Fibroblast of lung (primary cell): ENCODE results near the gene DLX2. TPM values are rescaled to one million over a fixed set of nuclear protein-coding genes. Genes with fewer than 3 reads are reported as not detected.
"Not testable (repeated sequence)": the region's sequence is repeated elsewhere in the genome, so short reads cannot be mapped to it uniquely, and the experiment has no call there.

Source experiments
- DNase-seq, 2 donors: peaks; one replicate each; pipeline versions ENCODE4 v3.0.0 to v3.0.0-alpha.2; 2010; ENCODE audit warnings: low read depth in 2 of 2
- H2AFZ ChIP-seq: 2 replicates; pipeline ENCODE4 v1.5.1; 2012; ENCODE audit warnings: low read length, control low read depth, inconsistent platforms
- H3K27ac ChIP-seq: 2 replicates; pipeline ENCODE4 v1.5.1; 2011; ENCODE audit warnings: low read length, control low read depth; ENCODE audit not compliant: insufficient read depth
- H3K27me3 ChIP-seq: 2 replicates; pipeline ENCODE4 v1.5.1; 2011; ENCODE audit warnings: mild to moderate bottlenecking, low read length; ENCODE audit not compliant: control insufficient read depth, insufficient read depth
- H3K36me3 ChIP-seq: 2 replicates; pipeline ENCODE4 v1.5.1; 2011; ENCODE audit warnings: low read length; ENCODE audit not compliant: control insufficient read depth, insufficient read depth
- H3K4me1 ChIP-seq: 2 replicates; pipeline ENCODE4 v1.5.1; 2011; ENCODE audit warnings: low read length; ENCODE audit not compliant: control insufficient read depth, insufficient read depth; ENCODE audit errors: extremely low read depth
- H3K4me2 ChIP-seq: 2 replicates; pipeline ENCODE4 v1.5.1; 2011; ENCODE audit warnings: low read length, control low read depth; ENCODE audit not compliant: insufficient read depth; ENCODE audit errors: extremely low read depth
- H3K4me3 ChIP-seq, 4 experiments: fragments of 200-600 bp in 1 of 4; sonication (generic) in 1 of 4; replicated peaks in 1 of 4; 2 replicates each; pipeline ENCODE4 v1.5.1; 2011 to 2016; ENCODE audit warnings: low read length in 4 of 4, low read depth in 3 of 4, mild to moderate bottlenecking in 3 of 4, control low read depth in 2 of 4, inconsistent platforms in 1 of 4, mixed read lengths in 1 of 4; ENCODE audit not compliant: insufficient read depth in 1 of 4; ENCODE audit errors: control extremely low read depth in 1 of 4
- H3K79me2 ChIP-seq: 2 replicates; pipeline ENCODE4 v1.5.1; 2012; ENCODE audit warnings: mild to moderate bottlenecking, low read length, inconsistent platforms; ENCODE audit not compliant: control insufficient read depth, insufficient read depth
- H3K9ac ChIP-seq: 2 replicates; pipeline ENCODE4 v1.5.1; 2011; ENCODE audit warnings: mild to moderate bottlenecking, low read length, control low read depth; ENCODE audit not compliant: insufficient read depth
- H3K9me3 ChIP-seq: 2 replicates; pipeline ENCODE4 v1.5.1; 2012; ENCODE audit warnings: low read depth, low read length; ENCODE audit not compliant: control insufficient read depth, insufficient read depth
- H4K20me1 ChIP-seq: 2 replicates; pipeline ENCODE4 v1.5.1; 2011; ENCODE audit warnings: low read length; ENCODE audit not compliant: control insufficient read depth, insufficient read depth; ENCODE audit errors: extremely low read depth
- CTCF ChIP-seq, 2 donors: IDR thresholded peaks in 1 of 2; conservative IDR thresholded peaks in 1 of 2; 1 replicate in 1 of 2; 2 replicates in 1 of 2; pipeline ENCODE4 v1.5.1; 2011 to 2012; ENCODE audit warnings: low read length in 2 of 2, control low read depth in 1 of 2, inconsistent platforms in 1 of 2, low read depth in 1 of 2, mild to moderate bottlenecking in 1 of 2
- EZH2 ChIP-seq: IDR thresholded peaks from 2 replicates; pipeline ENCODE4 v1.5.1; 2012; ENCODE audit warnings: low read length, control low read depth, mild to moderate bottlenecking; ENCODE audit errors: missing control alignments
- polyA minus RNA-seq: library from RNA; depleted of rRNA, polyadenylated mRNA; stranded (reverse); fragments of >200 nt; gene quantifications from 2 replicates; pipeline ENCODE4 v1.2.3, GENCODE V29; 2011; ENCODE audit warnings: low replicate concordance
- polyA plus RNA-seq, 2 donors: library from polyadenylated mRNA; depleted of rRNA in 1 of 2; stranded (reverse) in 1 of 2; unstranded in 1 of 2; fragments of >200 nt; gene quantifications; 2 replicates each; pipeline ENCODE4 v1.2.1, GENCODE V29; 2011 to 2012; ENCODE audit warnings: missing spikeins in 1 of 2
- total RNA-seq: library from RNA; depleted of rRNA; stranded (reverse); fragments of >200 nt; gene quantifications from 2 replicates; pipeline ENCODE4 v1.2.1, GENCODE V29; 2014

The DLX2 gene
- total RNA-seq (not detected in 2 replicates), polyA plus RNA-seq (not detected in 2 replicates), polyA minus RNA-seq (not detected in 2 replicates)
- polyA plus RNA-seq (2012) = 0.07 and 0.09 TPM in 2 replicates

DNA sequence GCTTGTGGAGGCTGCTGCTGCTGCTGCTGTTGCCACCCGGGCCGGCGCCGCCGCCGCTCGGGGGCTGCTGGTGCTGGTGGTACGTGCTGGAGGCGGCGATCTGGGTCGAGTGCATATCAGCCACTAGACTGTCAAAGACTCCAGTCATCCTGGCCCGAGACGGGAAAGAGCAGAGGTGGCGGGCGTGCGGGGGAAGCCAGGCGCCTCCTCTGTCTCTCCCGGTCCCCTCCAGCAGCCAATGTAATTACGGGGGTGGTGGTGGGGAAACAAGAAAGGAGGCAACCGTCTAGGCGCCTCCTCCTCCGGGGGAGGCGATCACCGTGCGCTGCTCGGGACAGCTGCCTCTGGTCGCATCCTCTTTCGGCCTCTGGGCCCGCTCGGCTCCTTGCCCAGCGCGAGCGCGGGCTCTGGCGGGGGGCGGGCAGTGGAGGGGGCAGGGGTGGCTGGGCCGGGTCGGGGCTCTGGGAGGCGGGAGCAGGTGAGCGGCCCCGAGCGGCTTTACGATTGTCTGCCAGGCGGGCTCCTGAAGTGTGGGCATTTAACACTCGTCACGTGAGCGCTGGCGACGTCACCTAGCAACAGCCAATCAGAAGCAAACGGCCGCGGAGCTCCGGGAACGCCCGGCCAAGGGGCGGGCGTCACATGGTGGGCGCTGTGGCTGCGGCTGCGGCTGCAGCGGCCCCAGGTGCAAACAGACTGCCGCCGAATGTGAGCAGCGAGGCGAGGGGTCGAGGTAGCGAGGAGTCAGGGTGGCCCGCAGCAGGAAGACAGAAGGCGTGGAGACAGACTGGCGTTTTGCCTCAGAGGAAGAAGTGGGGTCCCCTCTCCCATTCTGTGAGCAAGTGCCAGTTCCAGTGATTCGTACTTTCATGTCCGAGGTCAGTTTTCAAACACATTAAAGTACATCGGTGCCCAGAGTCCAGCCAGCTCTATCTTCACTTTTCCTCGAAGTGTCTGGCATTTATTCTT lies at the start of gene DLX2:
DLX2 (minus strand) TSS at position 510 of the 969 bp plus-strand sequence; CDS start at position 148, 362 bp downstream.
- Histone ChIP-seq H3K36me3 (no peaks in the 10 kb centered on the region), H3K4me1 (peaks cover 12% of the 10 kb centered on the region), H3K27ac (peak within 1 kb of the TSS; percentile 18), H3K4me3 (peak within 1 kb of the TSS; percentile 62 to 75 (median 64)), H3K9me3 (no peaks in the 10 kb centered on the region), H3K27me3 (peaks cover 8% of the 10 kb centered on the region), H3K4me2 (peak within 1 kb of the TSS; percentile 97), H3K9ac (peak within 1 kb of the TSS; percentile 38), H3K79me2 (no peaks in the 10 kb centered on the region), H4K20me1 (no peaks in the 10 kb centered on the region), H2AFZ (peak within 1 kb of the TSS; percentile 90)
- peak; percentile 75 to 79 for DNase-seq
- TF ChIP-seq EZH2 (no peak), CTCF (conservative IDR thresholded peaks at IDR 0.05 in 1 of 2, IDR thresholded peaks at IDR 0.05 in 1 of 2; ENCODE audit: low read depth in 1 of 2, low read length in 2 of 2) (no peak)

DNA sequence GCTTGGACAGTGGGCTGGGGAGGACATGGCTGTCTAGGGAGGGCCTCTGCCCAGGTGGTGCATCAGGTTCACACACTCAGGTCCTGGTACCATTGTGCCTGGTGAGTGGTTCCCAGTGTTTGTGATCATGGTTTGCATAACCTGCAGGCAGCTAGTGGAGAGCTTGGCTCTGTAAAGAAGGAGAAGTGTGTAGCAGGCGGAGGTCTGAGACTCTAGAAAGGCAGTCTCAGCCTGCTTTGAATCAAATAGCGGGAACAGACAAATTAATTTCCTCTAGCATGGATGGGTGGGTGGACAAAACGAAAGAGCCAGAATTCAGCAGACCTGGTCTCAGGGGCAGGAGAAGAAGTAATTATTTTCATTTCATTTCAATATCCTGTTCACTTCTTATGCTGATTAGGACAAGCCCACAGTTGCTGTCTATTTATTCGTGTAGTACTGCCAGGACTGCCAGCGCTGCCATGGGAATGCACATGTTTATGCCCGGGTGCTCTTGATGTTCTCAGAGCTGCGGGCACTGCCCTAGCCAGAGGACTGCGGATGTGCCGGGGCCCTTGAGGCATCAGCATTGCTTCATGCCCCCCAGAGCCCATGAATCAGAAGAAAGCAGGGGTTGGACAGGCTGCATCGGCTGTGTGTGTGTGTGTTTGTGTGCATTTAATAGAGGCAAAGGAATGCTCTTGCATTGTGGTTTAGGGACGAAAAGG lies 45.4 kb upstream of the DLX2 start:
- no peak overlapping the region for H3K9ac ChIP-seq
- no peaks in the 10 kb centered on the region for H4K20me1 ChIP-seq
- no peak overlapping the region for H2AFZ ChIP-seq
- H3K4me1 ChIP-seq = no peaks in the 10 kb centered on the region
- H3K79me2 ChIP-seq = no peaks in the 10 kb centered on the region
- H3K4me3 ChIP-seq = no peak overlapping the region
- DNase-seq = peak in 1 of 2 donors; percentile 37
- no peaks in the 10 kb centered on the region for H3K36me3 ChIP-seq
- no peak overlapping the region for H3K27ac ChIP-seq
- no peak overlapping the region for H3K4me2 ChIP-seq
- no peak for TF ChIP-seq EZH2
- no peak for TF ChIP-seq CTCF (conservative IDR thresholded peaks at IDR 0.05 in 1 of 2, IDR thresholded peaks at IDR 0.05 in 1 of 2; ENCODE audit: low read depth in 1 of 2, low read length in 2 of 2)
- no peaks in the 10 kb centered on the region for H3K9me3 ChIP-seq
- H3K27me3 ChIP-seq = peaks cover 9% of the 10 kb centered on the region

GRCh38 chr2:172143817-172144216 lies 41.1 kb upstream of the DLX2 start:
- H3K79me2 ChIP-seq = no peaks in the 10 kb centered on the region
- no peak overlapping the region for H3K27ac ChIP-seq
- H3K4me2 ChIP-seq = no peak overlapping the region
- H3K27me3 ChIP-seq = peaks cover 9% of the 10 kb centered on the region
- no peaks in the 10 kb centered on the region for H4K20me1 ChIP-seq
- H3K9me3 ChIP-seq = no peaks in the 10 kb centered on the region
- DNase-seq = no peak
- H2AFZ ChIP-seq = no peak overlapping the region
- H3K36me3 ChIP-seq = no peaks in the 10 kb centered on the region
- H3K4me3 ChIP-seq = no peak overlapping the region
- TF ChIP-seq CTCF (conservative IDR thresholded peaks at IDR 0.05 in 1 of 2, IDR thresholded peaks at IDR 0.05 in 1 of 2; ENCODE audit: low read depth in 1 of 2, low read length in 2 of 2) = no peak
- no peak for TF ChIP-seq EZH2
- no peak overlapping the region for H3K9ac ChIP-seq
- H3K4me1 ChIP-seq = no peaks in the 10 kb centered on the region

DNA sequence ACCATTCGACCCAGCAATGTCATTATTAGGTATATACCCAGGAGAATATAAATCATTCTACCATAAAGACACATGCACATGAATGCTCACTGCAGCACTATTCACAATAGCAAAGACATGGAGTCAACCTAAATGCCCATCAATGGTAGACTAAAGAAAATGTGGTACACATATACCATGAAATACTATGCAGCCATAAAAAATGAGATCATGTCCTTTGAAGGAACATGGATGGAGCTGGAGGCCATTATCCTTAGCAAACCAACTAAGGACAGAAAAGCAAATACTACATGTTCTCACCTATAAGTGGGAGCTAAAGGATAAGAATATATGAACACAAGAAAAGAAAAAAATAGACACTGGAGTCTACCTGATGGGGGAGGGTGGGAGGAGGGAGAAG lies 36.0 kb upstream of the DLX2 start:
- not testable (repeated sequence) for H3K27me3 ChIP-seq, H4K20me1 ChIP-seq, H3K79me2 ChIP-seq, H3K4me1 ChIP-seq, H2AFZ ChIP-seq, H3K9ac ChIP-seq, H3K27ac ChIP-seq, DNase-seq, H3K36me3 ChIP-seq, H3K4me3 ChIP-seq, H3K4me2 ChIP-seq, H3K9me3 ChIP-seq
